Fibroblast of skin of left biceps (primary cell): Measurements from ENCODE around the gene UBXN1.
"Not testable (repeated sequence)": the region's sequence is repeated elsewhere in the genome, so short reads cannot be mapped to it uniquely, and the experiment has no call there.

Source experiments
- DNase-seq, 2 experiments: peaks; one replicate each; pipeline ENCODE4 v3.0.0-alpha.2; 2013; ENCODE audit warnings: low read depth in 2 of 2

Gene UBXN1

GRCh38 chr11:62671608-62672389 lies 7.1 kb downstream of the UBXN1 start, which contains the start of the genes LBHD1 and UQCC3:
LBHD1 (minus strand) TSS chr11:62672267; CDS start chr11:62670031, 2,236 bp downstream.
UQCC3 (plus strand) TSS chr11:62671673; CDS start chr11:62671746, 73 bp downstream.
- peak in 1 of 2 experiments; percentile 76 for DNase-seq

DNA sequence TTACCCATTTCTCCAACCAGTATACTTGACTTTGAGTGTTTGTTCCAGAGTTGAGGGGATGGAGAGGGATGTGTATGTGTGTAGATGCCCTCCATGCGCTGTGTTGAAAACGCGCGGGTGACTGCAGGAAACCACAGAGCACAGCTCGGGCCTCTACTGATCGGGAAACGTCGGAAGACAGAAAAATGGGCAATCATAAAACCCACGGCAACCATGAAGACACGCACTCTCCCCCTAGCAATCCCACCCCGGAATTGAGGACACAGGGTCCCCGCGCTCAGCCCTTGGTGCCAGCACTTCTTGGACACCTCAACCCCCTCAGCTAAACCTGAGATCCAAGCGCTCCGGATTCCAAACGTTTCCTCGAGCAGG lies 7.7 kb downstream of the UBXN1 start:
- DNase-seq = peak in 1 of 2 experiments; percentile 70

DNA sequence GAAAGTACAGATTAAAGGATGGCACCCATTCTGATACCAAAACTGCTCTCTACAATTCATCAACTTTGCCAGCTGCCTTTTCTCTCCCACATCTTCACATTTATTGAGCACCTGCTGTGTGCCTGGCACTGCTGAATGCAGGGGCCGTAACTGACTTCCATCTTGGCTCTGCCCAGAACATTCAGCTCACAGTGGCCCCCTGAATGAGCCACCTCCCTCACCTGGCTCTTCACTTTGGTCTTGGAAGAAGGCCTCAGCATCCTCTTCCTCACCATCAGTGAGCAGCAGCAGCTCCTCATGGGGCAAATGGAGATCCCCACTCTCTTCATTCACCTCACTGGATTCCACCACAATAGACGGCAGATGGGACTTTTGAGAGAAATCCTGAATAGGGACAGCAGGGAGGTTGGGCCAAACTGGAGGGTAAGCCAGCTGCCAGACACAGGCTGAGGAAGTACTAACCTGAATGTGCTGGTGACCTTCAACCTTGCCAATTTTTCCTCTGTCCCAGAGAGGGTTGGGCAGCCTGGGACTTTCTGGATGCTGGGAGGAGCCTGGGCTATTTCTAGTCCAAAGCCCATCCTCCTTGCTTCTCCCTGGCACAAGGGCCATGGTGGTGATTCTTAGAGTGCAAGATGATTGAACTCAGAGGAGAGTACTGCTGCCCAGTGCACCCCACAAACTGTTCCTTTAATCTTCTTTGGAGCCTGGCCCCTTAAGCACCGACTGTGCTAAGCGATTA lies 9.3 kb downstream of the UBXN1 start:
- no peak for DNase-seq

- DNase-seq = no peak
Observed at GRCh38 chr11:62667460-62667859, 11.4 kb downstream of the UBXN1 start.

- DNase-seq = no peak
Observed at GRCh38 chr11:62666259-62666926, 12.5 kb downstream of the UBXN1 start.

DNA sequence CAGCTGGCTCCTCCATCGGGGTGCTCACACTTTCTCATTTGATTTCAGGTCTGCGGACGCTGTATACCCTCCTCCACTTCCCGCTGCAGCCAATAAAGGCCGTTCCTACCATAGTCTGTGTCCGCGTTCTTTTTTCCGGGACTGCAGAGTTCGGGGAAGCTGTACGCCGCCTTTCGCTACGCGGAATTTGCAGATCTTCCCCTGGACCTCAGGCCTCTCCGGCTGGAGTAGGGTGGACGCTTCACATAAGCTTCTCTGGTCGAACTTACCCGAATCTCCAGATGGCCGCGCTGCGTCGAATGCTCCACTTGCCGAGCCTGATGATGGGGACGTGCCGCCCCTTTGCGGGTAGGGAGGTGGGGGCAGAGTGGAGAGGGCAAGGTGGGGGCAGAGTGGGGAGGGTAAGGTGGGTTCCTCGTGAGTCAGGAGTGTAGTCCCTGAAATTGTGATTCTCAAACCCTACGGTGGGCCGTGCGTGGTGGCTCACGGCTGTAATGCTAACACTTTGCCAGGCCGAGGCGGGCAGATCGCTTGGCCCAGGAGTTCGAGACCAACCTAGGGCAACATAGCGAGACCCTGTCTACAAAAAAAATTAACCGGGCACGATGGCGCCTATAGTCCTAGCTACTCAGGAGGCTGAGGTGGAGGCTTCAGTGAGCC lies 13.1 kb downstream of the UBXN1 start:
- no peak for DNase-seq

- peak; percentile 83 to 85 for DNase-seq
Observed at GRCh38 chr11:62665075-62665598, 13.7 kb downstream of the UBXN1 start, which contains the start of the genes C11orf98 and CSKMT. C11orf98 (minus strand) TSS chr11:62665210; CDS start chr11:62665169, 41 bp downstream. CSKMT (plus strand) TSS chr11:62665312; CDS start chr11:62665880, 568 bp downstream.

DNA sequence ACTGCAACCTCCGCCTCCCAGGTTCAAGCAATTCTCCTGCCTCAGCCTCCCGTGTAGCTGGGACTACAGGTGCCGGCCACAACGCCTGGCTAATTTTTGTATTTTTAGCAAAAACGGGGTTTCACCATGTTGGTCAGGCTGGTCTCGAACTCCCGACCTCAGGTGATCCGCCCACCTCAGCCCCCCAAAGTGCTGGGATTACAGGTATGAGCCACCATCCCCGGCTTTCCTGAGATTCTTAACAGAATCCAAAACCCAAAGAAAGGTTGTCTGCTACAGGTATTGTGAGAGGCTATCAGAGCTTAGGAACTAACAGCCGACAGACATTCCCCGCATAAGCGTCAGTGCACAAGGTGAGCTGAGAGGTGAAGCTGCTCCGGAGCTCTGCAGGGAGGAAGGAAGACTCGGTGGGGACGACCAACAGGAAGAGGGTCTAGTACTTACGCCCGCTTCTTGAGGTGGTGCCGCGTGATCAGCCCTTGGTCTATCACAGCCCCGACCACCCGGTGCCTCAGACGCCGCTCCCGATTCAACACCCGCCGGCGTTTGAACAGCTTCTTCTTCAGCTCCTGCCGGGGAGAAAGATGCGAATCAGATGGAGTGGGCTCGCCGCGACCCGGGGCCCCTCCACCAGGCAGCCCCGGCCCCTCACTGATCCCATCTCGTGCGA lies 14.3 kb downstream of the UBXN1 start:
- no peak for DNase-seq

DNA sequence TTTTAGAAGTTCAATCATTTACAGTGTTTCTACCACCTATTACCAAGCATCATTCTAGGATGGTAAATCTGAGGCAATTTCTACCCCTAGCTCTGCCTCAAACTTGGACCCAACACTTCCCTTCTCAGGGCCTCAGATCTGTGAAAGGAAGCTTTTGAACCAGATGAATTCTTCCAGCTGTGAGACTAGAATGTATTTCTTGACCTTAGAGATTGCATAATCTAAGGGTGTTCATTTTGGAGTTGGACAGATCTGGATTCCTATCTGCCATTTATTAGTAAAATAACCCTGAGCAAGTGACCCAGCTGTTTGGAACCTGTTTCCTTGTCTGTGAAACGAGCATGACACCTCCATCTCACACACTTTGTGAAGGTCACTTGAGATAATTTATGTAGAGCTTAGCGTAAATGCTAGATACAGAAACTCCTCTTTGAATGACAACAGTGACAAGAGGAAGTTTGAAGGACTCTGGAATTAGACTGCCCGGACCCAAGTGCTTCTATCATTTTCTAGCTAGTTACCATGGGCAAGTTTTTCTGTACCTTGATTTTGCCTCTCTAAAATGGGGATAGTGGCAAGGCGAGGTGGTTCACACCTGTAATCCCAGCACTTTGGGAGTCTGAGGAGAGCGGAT lies 22.0 kb downstream of the UBXN1 start:
- DNase-seq = no peak

DNA sequence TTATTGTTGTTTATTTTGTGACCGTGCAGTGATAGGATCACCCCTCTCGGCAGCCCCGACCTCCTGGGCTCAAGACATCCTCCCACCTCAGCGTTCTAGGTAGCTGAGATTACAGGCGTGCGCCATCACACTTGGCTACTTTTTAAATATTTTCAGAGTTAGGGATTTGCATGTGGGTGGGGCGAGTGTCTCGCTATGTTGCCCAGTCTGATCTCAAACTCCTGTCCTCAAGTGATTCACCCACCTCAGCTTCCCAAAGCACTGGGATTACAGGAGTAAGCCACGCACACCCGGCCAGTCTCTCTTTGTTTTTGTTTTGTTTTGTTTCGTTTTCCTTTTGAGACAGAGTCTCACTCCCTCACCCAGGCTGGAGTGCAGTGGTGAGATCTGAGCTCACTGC lies 24.6 kb downstream of the UBXN1 start:
- DNase-seq = no peak

- DNase-seq = no peak
Observed at GRCh38 chr11:62652161-62653006, 26.5 kb downstream of the UBXN1 start.

DNA sequence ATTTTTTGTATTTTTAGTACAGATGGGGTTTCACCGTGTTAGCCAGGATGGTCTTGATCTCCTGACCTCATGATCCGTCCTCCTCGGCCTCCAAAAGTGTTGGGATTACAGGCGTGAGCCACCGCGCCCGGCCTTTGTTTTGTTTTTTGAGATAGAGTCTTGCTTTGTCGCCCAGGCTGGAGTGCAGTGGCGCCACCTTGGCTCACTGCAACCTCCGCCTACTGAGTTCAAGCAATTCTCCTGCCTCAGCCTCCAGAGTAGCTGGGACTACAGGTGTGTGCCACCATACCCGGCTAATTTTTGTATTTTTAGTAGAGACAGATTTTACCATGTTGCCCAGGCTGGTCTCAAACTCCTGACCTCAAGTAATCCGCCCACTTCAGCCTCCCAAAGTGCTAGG lies 28.6 kb downstream of the UBXN1 start:
- not testable (repeated sequence) for DNase-seq

DNA sequence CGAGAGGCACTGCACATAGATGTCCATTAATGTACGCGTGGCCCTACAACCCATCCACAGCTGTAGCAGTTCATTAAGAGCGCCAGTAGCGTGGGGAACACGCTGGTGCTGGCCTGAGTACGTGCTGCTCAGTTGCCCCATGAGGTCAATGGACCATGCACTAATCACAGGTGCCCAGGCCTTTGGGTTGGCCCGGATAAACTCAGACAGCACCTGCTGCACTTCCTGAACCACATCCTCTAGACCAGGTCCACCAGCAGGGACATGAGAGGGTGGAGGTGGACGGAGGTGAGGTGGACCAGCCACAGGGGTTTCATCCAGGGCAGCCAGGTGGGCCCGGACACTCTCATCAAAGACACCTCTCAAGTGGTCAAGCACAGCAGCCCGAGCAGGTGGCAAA lies 29.4 kb downstream of the UBXN1 start:
- no peak for DNase-seq

- no peak for DNase-seq
Observed at GRCh38 chr11:62648967-62649364, 29.9 kb downstream of the UBXN1 start.

- no peak for DNase-seq
Observed at GRCh38 chr11:62648185-62648966, 30.5 kb downstream of the UBXN1 start.

DNA sequence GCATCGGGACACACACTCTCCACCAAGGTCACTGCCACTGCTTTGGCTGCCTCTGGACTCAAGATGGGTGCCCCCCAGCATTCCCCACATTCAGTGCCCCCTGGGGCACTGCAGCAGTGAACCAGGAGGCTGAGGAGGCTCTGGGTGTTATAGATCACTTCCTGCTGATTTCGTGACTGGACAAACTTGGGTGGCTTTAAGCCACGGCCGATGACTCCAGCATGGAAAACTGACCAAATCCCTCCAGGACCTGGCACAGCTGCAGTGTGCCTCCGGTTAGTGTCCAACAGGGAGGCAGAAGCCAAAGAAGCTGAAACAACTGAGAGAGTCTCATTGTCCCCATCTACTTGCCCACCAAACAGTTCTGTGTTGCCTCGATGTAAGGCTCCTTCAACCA lies 31.3 kb downstream of the UBXN1 start:
- no peak for DNase-seq

GRCh38 chr11:62646825-62647608 lies 31.9 kb downstream of the UBXN1 start:
- no peak for DNase-seq
